B cell (primary cell): Measurements from ENCODE around the gene TTC9C. TPM values are rescaled to one million over a fixed set of nuclear protein-coding genes. Genes with fewer than 3 reads are reported as not detected.
"Not testable (repeated sequence)": the region's sequence is repeated elsewhere in the genome, so short reads cannot be mapped to it uniquely, and the experiment has no call there.

Experiments
- ATAC-seq: fragments of 200-7000 bp; cut with Tn5 transposase; one replicate; pipeline ENCODE4 v1.10.0; 2021; ENCODE audit warnings: low read depth, mild to moderate bottlenecking, moderate number of reproducible peaks, moderate library complexity
- CTCF ChIA-PET: fragments of 350-600 bp; sonication (Branson Sonifier 250); formaldehyde crosslinking; loops from one replicate; lab custom pipeline; 2021; ENCODE audit warnings: antibody characterized with exemption, inconsistent platforms; lab: Charles Lee
- POLR2A ChIA-PET: fragments of 350-600 bp; sonication (Branson Sonifier 250); formaldehyde crosslinking; loops from one replicate; lab custom pipeline; 2021; ENCODE audit warnings: antibody characterized with exemption; lab: Charles Lee
- DNase-seq: peaks from one replicate; pipeline ENCODE4 v3.0.0; 2013
- H2AFZ ChIP-seq: 2 replicates; pipeline ENCODE4 v1.6.1; 2012; ENCODE audit warnings: mild to moderate bottlenecking, low read depth, low read length; ENCODE audit not compliant: insufficient read depth, poor library complexity, severe bottlenecking
- H3K27ac ChIP-seq, 2 donors: 1 replicate in 1 of 2; 2 replicates in 1 of 2; pipeline ENCODE4 v1.5.1; 2012 to 2013; ENCODE audit warnings: low read length in 2 of 2, mild to moderate bottlenecking in 2 of 2, moderate library complexity in 1 of 2
- H3K27me3 ChIP-seq, 4 experiments: fragments of 200-600 bp in 1 of 4; sonication (generic) in 1 of 4; replicated peaks in 1 of 4; 1 replicate in 2 of 4; 2 replicates in 2 of 4; pipeline versions ENCODE4 v1.6.1 to v1.7.0; 2013 to 2016; ENCODE audit warnings: low read length in 3 of 4, mild to moderate bottlenecking in 2 of 4, mixed read lengths in 1 of 4, moderate library complexity in 1 of 4; ENCODE audit not compliant: insufficient read depth in 4 of 4, control insufficient read depth in 3 of 4; ENCODE audit errors: control extremely low read depth in 1 of 4
- H3K36me3 ChIP-seq, 2 experiments: replicated peaks in 1 of 2; 1 replicate in 1 of 2; 2 replicates in 1 of 2; pipeline versions ENCODE4 v1.6.1 to v1.7.1; 2013; ENCODE audit warnings: low read length in 1 of 2; ENCODE audit not compliant: insufficient read depth in 2 of 2, control insufficient read depth in 1 of 2; ENCODE audit errors: control extremely low read depth in 1 of 2, extremely low read depth in 1 of 2
- H3K4me1 ChIP-seq, 2 donors: fragments of 200-600 bp in 1 of 2; sonication (generic) in 1 of 2; 1 replicate in 1 of 2; 2 replicates in 1 of 2; pipeline versions ENCODE4 v1.5.1 to v1.6.1; 2013 to 2017; ENCODE audit warnings: low read length in 2 of 2; ENCODE audit not compliant: control insufficient read depth in 2 of 2, insufficient read depth in 2 of 2
- H3K4me2 ChIP-seq: replicated peaks from 2 replicates; pipeline ENCODE3; 2012; ENCODE audit warnings: mild to moderate bottlenecking, low read depth, low read length; ENCODE audit not compliant: poor library complexity, severe bottlenecking
- H3K4me3 ChIP-seq, 5 experiments: fragments of 200-600 bp in 1 of 5; sonication (generic) in 1 of 5; 1 replicate in 3 of 5; 2 replicates in 2 of 5; pipeline versions ENCODE4 v1.5.1 to v1.7.0; 2011 to 2016; ENCODE audit warnings: low read length in 4 of 5, mild to moderate bottlenecking in 4 of 5, low read depth in 2 of 5, control low read depth in 1 of 5, moderate library complexity in 1 of 5; ENCODE audit not compliant: insufficient read depth in 1 of 5; ENCODE audit errors: control extremely low read depth in 1 of 5, extremely low read depth in 1 of 5
- H3K79me2 ChIP-seq: fragments of 200-600 bp; sonication (generic); one replicate; pipeline ENCODE4 v1.6.0; 2016; ENCODE audit warnings: low read length; ENCODE audit not compliant: control insufficient read depth, insufficient read depth
- H3K9ac ChIP-seq: fragments of 200-600 bp; sonication (generic); 2 replicates; pipeline ENCODE4 v1.6.1; 2017; ENCODE audit warnings: mild to moderate bottlenecking, low read length, moderate library complexity
- H3K9me3 ChIP-seq, 3 donors: one replicate each; pipeline versions ENCODE4 v1.6.1 to v1.7.1; 2013; ENCODE audit warnings: low read length in 2 of 3; ENCODE audit not compliant: control insufficient read depth in 2 of 3, insufficient read depth in 1 of 3; ENCODE audit errors: control extremely low read depth in 1 of 3
- H4K20me1 ChIP-seq: 2 replicates; pipeline ENCODE4 v1.6.0; 2012; ENCODE audit warnings: mild to moderate bottlenecking, low read length; ENCODE audit not compliant: insufficient read depth, control insufficient read depth, poor library complexity, severe bottlenecking
- H3K27ac Mint-ChIP-seq: one replicate; pipeline ENCODE4 v1.8.0; 2021; ENCODE audit warnings: mixed read lengths
- H3K27me3 Mint-ChIP-seq: one replicate; pipeline ENCODE4 v1.8.0; 2021; ENCODE audit warnings: mixed read lengths
- H3K4me1 Mint-ChIP-seq: one replicate; pipeline ENCODE4 v1.8.0; 2021; ENCODE audit warnings: mixed read lengths
- H3K4me3 Mint-ChIP-seq: one replicate; pipeline ENCODE4 v1.8.0; 2021; ENCODE audit warnings: mixed read lengths
- H3K9me3 Mint-ChIP-seq: one replicate; pipeline ENCODE4 v1.8.0; 2022; ENCODE audit warnings: mixed read lengths; ENCODE audit not compliant: insufficient read depth
- CTCF ChIP-seq: fragments of 200-600 bp; IDR thresholded peaks from one replicate; pipeline ENCODE4 v1.8.0; 2022; ENCODE audit warnings: antibody characterized with exemption, mild to moderate bottlenecking
- EZH2 ChIP-seq: IDR thresholded peaks from 2 replicates; pipeline ENCODE4 v1.6.1; 2012; ENCODE audit warnings: borderline replicate concordance, low read depth, mild to moderate bottlenecking, moderate library complexity, low read length; ENCODE audit not compliant: insufficient read depth, poor library complexity, severe bottlenecking
- WGBS: methylation state at CpG from one replicate; pipeline ENCODE4 v1.1.5; 2013; ENCODE audit warnings: missing lambda C conversion rate; ENCODE audit not compliant: insufficient coverage; 5-methylcytosine and 5-hydroxymethylcytosine counted together
- intact Hi-C: fragments of 100-400 bp; cut with micrococcal nuclease; formaldehyde crosslinking; loops from one replicate; pipeline ENCODE4 v1.10.0; 2022
- polyA plus RNA-seq: library from polyadenylated mRNA; depleted of rRNA; stranded (reverse); fragments of >200 nt; gene quantifications from 2 replicates; pipeline ENCODE4 v1.2.3, GENCODE V29; 2012
- total RNA-seq, 2 donors: library from RNA; stranded (reverse); fragments of 120-200 nt in 1 of 2; gene quantifications; 1 replicate in 1 of 2; 2 replicates in 1 of 2; pipeline versions ENCODE4 v1.2.3 to v1.2.4, GENCODE V29; 2013 to 2022

TTC9C gene
- total and polyA plus RNA-seq, 2 donors (not counting 1 experiment from before 2014, with no cell fraction given), result 33.5 to 56.3 TPM

- peaks cover 48% of the 10 kb centered on the region for H4K20me1 ChIP-seq
- peak overlapping the region; percentile 96 to 100 (median 99) for H3K4me3 ChIP-seq
- WGBS, result 0% methylated on average over 20 of the region's 20 CpGs
- H3K4me2 ChIP-seq, result peak overlapping the region; percentile 91
- no peaks in the 10 kb centered on the region for H3K9me3 Mint-ChIP-seq
- H3K79me2 ChIP-seq, result peaks cover 81% of the 10 kb centered on the region
- peak overlapping the region; percentile 99 for H3K27ac Mint-ChIP-seq
- peak overlapping the region; percentile 90 to 91 for H3K27ac ChIP-seq
- DNase-seq (peak; percentile 97), ATAC-seq (peak; percentile 54)
- peak overlapping the region; percentile 93 for H3K9ac ChIP-seq
- H3K4me1 ChIP-seq, result peaks cover 37 to 41% of the 10 kb centered on the region in 2 donors
- TF ChIP-seq CTCF (no peak), EZH2 (no peak)
- ChIA-PET CTCF (interaction anchor here (0.7 to 5.5 kb wide), 13 partner anchors 19 to 333 kb away, joined by 3 to 34 read pairs (median 4); partner anchors contain the start of genes B3GAT3, BSCL2, SLC3A2 and TMEM179B), POLR2A (interaction anchor here (0.5 to 4.9 kb wide), 23 partner anchors 14 to 154 kb away, joined by 3 to 75 read pairs (median 6); partner anchors contain the start of genes BSCL2, C11orf98, CSKMT and EEF1G)
- no peaks in the 10 kb centered on the region for H3K27me3 ChIP-seq
- H3K9me3 ChIP-seq, result no peaks in the 10 kb centered on the region
- H3K27me3 Mint-ChIP-seq, result no peaks in the 10 kb centered on the region
- H3K4me1 Mint-ChIP-seq, result peaks cover 50% of the 10 kb centered on the region
- H2AFZ ChIP-seq, result peak overlapping the region; percentile 91
- intact Hi-C loops, result loop anchor here (1.0 to 2.0 kb wide), 15 partner anchors 19 to 153 kb away; partner anchors contain the start of genes EML3, INTS5, POLR2G and ROM1
- peak overlapping the region; percentile 95 for H3K4me3 Mint-ChIP-seq
- peaks cover under 1 to 19% of the 10 kb centered on the region in 2 experiments for H3K36me3 ChIP-seq
Measured at GRCh38 chr11:62727872-62728170, 465 bp upstream of the TTC9C start.

- Histone ChIP-seq H3K79me2 (peaks cover 73% of the 10 kb centered on the region), H3K9ac (peak overlapping the region; percentile 31), H3K27ac (peak overlapping the region in 1 of 2 donors; percentile 60), H3K4me1 (peaks cover 23 to 29% of the 10 kb centered on the region in 2 donors), H3K4me2 (peak overlapping the region; percentile 91), H3K36me3 (peaks cover 6 to 21% of the 10 kb centered on the region in 2 experiments), H3K4me3 (peak overlapping the region in 1 of 5 experiments; percentile 99), H4K20me1 (peaks cover 49% of the 10 kb centered on the region)
- H2AFZ ChIP-seq, DNase-seq, intact Hi-C loops, H3K27me3 Mint-ChIP-seq, ATAC-seq, H3K27me3 ChIP-seq, H3K9me3 Mint-ChIP-seq, H3K9me3 ChIP-seq: not testable (repeated sequence)
- H3K4me3 Mint-ChIP-seq, result peak overlapping the region; percentile 64
- peak overlapping the region; percentile 20 for H3K27ac Mint-ChIP-seq
- POLR2A ChIA-PET, result interaction anchor here (0.7 to 4.9 kb wide), 6 partner anchors 24 to 151 kb away, joined by 4 to 75 read pairs (median 6); partner anchors contain the start of genes POLR2G, SLC3A2, WDR74 and ZBTB3
- CTCF ChIA-PET, result interaction anchor here (0.6 to 5.5 kb wide), 6 partner anchors 22 to 88 kb away, joined by 3 to 34 read pairs (median 4); partner anchors contain the start of genes TMEM179B and ZBTB3
- 100% methylated on average over 8 of the region's 14 CpGs for WGBS
- peaks cover 37% of the 10 kb centered on the region for H3K4me1 Mint-ChIP-seq
Measured at GRCh38 chr11:62730076-62730475, 1.8 kb downstream of the TTC9C start.
